GM12801 (cell line): ENCODE measurements around the gene CENPU.

Source experiments
- CTCF ChIP-seq: IDR thresholded peaks from one replicate; pipeline ENCODE4 v1.5.1; 2011; ENCODE audit warnings: control low read depth; ENCODE audit not compliant: insufficient read length; ENCODE audit errors: extremely low read depth

The CENPU gene

GRCh38 chr4:184748251-184748652 lies 14.4 kb upstream of the CENPU start:
- TF ChIP-seq CTCF, result no peak

DNA sequence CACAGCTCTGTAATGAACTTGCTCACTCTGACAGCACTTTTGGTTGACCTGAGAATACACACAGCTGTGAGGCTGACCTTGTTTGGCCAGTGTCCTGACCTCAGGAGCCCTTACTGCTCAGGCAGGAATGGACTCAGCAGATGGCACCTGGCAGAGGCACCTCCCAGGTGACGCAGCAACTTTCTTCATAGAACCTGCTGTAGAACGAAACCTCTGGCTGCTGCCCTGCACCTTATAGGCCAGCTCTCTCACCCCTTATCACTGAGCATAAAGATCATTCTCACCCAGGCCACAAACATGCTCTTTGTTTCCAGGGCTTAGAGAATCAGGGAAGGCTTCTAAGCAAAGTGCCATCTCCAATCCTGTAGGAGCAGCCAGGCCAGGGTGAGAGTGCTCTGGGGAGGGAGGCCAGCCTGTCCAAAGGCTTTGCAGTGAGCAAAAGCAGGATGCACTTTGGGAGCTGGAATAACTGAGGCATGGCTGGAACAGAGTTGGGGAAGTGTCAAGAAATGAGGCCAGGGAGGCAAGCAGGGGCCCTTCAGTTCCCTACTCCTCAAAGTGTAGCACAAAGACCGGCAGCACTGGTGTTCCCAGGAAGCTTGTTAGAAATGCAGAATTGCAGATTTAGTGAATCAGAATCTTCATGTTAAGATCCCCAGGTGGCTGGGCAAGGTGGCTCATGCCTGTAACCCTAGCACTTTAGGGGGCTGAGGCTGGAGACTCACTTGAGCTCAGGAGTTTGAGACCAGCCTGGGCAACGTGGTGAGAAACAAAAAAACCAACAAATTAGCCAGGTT lies 13.3 kb upstream of the CENPU start:
- TF ChIP-seq CTCF, result no peak

DNA sequence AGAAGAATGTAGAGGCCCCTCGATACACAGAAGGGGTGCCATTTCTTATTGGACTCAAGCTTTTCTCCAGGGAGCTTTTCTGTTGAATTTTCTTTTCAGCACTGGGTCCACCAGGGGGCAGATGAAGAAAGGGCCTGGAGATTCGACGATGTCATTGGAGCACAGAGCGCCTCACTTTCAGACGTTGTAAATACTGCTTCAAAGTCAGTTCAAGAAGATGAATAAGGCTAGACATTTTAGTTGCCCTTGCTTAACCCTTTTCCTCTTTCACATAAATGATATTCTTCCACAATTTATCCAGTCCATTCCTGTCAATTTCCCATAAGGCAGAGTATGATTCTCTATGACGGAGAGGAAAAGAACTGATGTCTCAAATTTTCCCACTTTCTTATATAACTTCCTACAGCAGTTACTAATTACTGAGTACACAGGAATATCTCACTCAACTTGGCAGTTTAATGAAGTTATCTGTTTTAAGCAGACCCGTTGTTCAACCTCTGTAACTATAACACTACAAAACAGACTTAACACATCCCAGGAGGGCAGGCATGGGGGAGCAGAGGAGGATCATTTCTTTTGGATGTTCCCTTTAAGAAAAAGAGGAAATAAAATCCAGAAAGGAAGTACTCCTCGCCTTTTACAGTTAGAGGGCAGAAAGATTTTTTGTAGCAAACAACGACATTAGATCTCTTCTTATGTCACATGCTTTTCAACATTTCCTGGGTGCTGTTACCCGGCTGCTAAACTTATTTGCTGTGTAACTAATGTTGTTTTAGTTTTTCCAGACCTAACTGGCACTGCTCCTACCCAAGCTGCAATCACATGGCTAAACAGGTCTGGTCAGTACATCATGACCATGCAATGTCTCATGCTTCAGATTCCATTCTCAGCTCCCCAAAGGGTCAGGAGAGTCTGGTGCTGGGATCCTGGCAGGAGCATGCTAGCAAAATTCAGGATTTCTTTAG lies 12.2 kb upstream of the CENPU start:
- no peak for TF ChIP-seq CTCF

DNA sequence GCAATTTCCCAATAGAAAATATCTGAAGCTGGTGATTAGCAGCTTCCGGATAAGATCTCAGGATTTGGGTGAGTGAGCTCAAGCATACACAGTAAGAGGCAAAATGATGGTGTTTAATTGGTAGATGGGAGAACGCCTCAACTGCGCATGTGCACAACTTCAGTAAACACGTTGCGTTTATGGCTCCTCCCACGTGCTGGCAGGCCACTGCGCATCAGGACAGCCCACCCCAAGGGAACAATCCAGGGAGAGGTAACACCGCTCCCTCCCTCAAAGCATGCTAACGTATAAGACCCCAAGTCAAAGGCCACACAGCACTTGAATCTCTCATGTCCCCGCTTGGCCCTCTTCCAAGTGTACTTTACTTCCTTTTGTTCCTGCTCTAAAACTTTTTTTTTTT lies 10.3 kb upstream of the CENPU start:
- no peak for TF ChIP-seq CTCF

- no peak for TF ChIP-seq CTCF
Measured at GRCh38 chr4:184743650-184744049, 9.8 kb upstream of the CENPU start.

DNA sequence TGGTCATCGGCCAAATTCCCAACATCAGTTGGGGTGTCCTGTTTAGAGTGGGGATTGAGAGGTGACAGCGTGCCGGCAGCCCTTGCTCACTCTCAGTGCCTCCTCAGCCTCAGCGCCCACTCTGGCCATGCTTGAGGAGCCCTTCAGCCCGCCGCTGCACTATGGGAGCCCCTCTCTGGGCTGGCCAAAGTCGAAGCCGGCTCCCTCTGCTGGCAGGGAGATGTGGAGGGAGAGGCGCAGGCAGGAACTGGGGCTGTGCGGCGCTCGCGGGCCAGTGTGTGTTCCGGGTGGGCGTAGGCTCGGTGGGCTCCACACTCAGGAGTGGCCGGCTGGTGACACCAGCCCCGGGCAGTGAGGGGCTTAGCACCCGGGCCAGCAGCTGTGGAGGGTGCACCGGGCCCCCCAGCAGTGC lies 7.1 kb upstream of the CENPU start:
- no peak for TF ChIP-seq CTCF

DNA sequence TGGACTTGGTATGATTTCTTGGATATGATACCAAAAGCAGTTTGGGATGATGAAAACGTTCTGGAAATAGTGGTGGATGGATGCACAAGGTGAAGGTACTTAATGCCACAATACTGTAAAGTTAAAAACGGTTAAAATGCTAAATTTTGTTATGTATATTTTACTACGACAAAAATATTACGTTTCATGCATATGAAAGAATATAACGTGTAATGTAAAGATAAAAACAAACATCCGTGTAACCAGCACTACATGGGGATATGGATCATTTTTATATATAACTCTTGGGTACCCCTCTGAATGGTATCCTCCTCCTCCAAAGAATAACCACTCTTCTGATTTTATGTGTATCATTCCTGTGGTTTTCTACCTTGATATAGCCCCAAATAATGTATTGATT lies 862 bp upstream of the CENPU start:
- TF ChIP-seq CTCF, result no peak
